Measurements from ENCODE around the gene OR6C65.
"Not testable (repeated sequence)": the region's sequence is repeated elsewhere in the genome, so short reads cannot be mapped to it uniquely, and the experiment has no call there.

- TF ChIP-seq, protein P1, sequence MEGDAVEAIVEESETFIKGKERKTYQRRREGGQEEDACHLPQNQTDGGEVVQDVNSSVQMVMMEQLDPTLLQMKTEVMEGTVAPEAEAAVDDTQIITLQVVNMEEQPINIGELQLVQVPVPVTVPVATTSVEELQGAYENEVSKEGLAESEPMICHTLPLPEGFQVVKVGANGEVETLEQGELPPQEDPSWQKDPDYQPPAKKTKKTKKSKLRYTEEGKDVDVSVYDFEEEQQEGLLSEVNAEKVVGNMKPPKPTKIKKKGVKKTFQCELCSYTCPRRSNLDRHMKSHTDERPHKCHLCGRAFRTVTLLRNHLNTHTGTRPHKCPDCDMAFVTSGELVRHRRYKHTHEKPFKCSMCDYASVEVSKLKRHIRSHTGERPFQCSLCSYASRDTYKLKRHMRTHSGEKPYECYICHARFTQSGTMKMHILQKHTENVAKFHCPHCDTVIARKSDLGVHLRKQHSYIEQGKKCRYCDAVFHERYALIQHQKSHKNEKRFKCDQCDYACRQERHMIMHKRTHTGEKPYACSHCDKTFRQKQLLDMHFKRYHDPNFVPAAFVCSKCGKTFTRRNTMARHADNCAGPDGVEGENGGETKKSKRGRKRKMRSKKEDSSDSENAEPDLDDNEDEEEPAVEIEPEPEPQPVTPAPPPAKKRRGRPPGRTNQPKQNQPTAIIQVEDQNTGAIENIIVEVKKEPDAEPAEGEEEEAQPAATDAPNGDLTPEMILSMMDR (IDR thresholded peaks at IDR 0.05) = not testable (repeated sequence)
- TF ChIP-seq POLR2A (IDR thresholded peaks at IDR 0.05) = not testable (repeated sequence)
Measured at GRCh38 chr12:55414889-55415288, 14.6 kb downstream of the OR6C65 start.
